HG02840 (cell line): ENCODE measurements around the gene OST4.
A peak's percentile ranks its signal among the peaks of the same experiment; 100 is the strongest.
"Not testable (repeated sequence)": the region's sequence is repeated elsewhere in the genome, so short reads cannot be mapped to it uniquely, and the experiment has no call there.

Experiments used
- ATAC-seq: cut with Tn5 transposase; IDR thresholded peaks from one replicate; pipeline ENCODE4 v1.9.1; 2021; ENCODE audit warnings: mild to moderate bottlenecking, moderate library complexity, moderate number of reproducible peaks; ENCODE audit not compliant: unreplicated experiment, low FRiP score

Gene OST4

DNA sequence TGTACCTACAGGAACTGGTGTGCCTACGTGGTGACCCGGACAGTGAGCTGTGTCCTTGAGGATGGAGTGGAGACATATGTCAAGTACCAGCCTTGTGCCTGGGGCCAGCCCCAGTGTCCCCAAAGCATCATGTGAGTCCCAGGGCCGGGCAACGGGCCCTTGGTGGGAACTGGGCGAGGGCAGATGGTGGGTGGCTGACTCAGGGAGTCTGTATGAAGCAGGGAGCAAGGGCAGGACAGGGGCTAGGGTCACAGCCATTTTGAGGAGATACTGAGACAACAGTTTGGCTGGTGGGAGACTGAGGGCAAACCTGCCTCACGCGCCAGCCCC is 8.7 kb upstream of the OST4 start:
- ATAC-seq: no peak

DNA sequence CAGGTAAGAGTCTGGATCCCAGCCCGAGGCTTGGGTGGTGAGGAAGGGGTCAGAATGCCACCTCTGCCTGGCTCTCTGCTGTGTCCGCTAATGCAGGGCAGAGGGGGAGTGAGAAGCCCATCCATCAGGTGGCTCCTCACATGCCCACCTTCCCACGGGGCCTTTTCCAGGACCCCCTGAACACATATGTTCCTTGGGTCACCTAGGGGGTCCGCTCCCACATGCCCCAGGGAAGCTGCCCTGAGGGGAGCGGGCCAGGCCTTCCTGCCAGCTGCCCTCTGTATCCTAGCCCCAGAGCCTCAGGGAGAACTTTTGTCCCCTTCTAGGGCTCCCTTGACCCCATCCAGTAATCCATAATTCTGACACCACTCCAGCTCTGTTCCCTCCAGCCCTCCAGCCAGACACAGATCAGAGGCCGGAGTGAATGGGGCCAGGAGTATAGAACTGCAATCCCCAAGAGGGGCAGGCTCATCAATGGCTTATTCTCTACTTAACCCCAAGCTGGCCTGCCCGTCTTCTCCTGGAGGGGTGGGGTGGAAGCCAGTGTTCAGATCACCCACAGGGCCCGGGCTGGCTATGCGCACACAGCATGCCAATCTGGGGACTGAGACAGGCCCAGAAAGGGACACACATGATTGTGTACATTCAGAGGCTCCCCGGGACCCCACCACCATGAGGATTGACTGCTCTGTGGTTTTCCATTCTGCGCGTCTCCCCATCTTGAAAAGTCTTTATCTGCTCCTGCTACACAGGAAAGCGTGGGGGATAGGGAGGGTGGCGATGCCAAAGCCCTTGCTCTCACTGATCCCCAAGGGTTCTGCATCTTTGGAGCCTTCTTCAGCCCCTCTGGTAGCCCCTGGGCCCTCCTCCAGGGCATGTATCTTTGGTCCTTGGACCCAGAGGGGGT is 8.0 kb upstream of the OST4 start:
- no peak for ATAC-seq

DNA sequence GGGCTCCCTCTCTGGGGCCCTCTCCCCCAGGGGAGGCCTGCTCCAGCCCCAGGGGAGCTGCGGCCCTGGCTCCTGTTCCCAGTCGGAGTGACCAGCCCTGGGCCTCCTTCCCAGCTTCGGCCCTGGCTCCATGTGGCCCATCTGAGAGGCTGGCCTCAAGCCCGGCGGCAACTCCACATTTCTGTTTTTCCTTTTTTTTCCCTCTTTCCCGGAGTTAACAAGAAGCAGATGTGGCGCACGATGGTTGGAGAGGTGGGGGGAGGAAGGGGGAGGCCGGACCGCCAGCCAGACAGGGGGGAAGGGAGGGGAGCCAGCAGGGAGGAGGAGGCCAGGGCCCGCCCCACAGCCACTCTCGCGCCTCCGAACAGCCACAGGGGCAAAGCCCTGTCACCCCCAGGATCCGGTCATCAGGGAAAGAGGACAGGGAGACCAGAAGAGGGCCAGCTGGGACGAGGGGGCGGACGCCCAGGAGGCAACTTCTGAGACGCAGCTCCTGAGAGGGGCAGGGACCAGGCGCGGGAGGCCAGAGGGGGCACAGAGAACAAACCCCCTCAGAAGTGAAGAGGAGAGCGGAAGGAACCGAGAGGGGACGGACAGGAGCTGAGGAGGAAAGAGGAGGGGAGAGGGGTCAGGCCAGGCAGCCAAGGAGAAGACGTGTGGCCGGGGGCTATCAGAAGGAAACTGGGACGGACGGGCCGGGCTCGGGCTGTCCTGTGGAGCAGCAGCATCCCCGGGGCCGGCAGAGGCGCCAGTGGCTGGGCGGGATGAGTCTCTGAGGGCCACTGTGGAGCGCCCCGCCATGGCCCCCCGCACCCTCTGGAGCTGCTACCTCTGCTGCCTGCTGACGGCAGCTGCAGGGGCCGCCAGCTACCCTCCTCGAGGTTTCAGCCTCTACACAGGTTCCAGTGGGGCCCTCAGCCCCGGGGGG is 7.1 kb upstream of the OST4 start, which contains the start of gene EMILIN1:
EMILIN1 (plus strand) TSS at position 349 of the 928 bp plus-strand sequence; CDS start at position 800, 451 bp downstream.
- ATAC-seq: no peak

DNA sequence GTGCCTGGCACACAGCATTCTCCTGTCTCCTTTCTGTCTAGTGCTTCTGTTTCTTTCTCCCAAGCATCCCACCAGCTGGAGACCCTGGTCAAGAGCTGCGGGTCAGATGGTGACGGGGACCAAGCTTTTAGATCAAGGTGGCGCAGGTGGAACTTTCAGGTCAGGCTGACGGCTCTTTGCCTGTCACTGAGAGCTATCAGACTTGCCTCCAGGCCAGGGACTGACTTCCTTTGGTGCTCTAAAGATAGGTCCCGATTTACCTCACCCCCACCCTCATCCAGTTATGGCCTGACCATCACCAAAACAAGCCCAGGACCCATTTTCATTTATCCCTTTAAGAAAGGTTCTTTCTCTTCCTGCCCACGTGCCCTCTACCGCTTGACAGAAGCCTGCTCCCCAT is 5.8 kb upstream of the OST4 start:
- no peak for ATAC-seq

DNA sequence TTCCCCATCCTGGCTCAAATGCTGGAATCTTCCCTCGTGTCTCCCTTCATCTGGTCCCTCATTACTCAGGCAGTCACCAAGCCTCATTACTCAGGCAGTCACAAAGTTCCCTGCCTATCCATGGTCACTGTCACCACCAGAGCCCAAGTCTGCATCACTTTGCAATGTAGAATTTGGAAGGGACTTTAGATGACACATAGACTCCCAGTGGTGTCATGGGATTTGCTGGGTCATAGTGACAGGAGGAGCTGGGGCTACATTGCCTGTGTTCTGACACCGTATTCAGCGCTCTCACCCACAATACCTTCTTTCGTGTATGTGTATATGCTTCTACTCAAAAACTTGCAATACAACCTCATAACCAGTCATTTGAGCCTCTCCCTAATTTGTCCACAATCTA is 4.9 kb upstream of the OST4 start:
- ATAC-seq: no peak

DNA sequence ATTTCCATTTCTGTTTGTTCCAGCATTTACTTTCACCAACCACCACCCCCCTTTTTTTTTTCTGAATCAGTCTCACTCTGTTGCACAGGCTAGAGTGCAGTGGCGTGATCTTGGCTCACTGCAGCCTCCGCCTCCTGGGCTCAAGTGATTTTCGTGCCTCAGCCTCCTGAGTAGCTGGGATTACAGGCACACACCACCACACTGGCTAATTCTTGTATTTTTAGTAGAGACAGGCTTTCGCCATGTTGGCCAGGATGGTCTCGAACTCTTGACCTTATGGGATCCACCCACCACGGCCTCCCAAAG is 4.1 kb upstream of the OST4 start:
- ATAC-seq: not testable (repeated sequence)

DNA sequence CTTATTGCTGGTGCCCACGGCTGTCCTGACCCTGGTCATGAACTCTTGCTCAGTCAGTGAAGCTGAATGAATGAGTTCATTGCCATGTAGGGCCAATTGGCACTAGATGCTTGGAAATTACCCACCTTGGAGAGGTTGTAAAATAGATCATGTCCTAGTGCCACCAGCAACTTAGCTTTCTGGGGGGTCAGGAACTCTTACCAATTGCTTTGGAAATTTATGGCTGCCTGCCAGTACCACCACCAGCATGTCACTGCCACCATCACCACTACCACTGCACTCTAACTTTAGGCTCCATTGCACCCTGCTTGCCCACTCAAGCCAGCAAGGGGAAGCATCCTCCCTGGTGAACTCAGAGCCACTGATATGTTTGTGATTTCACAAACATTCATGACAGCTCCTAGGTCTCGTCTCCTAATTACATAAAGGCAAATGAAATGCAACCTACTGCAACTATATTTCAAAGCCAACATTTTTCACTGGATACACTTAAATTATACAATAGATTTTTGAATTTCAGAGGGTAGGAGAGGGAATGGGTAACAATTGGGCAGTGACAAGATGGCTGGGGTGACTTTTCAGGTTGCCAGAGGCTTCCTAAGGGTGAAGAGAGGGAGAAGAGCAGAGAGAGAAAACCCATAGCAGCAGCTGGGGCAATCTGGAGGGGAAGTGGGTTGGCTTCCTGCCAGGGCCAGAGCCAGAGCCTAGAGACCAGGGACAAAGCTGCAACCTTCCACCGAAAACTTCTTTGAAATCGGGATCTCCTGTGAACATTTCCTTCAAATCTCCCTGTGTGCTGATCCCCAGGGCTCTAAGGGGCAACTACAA is 3.5 kb upstream of the OST4 start:
- no peak for ATAC-seq

DNA sequence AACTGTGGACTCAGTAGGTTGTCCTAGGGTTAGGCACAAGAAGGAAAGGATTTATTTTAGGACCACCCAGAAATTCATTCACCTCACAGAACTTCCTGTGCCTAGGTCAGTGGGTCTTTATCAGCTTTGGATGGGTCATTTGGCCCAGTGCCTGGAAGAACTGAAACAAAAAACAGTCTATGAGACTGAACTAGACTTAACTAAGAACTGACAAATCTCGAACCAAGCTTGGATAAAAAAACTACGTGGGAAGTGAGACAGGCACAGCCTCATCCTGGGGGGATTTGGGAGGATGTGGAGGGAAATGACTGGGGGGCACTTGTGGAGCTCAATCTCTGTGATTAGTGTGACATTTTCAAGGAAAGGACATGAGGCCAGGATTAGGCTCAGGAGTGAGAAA is 2.3 kb upstream of the OST4 start:
- ATAC-seq: no peak

DNA sequence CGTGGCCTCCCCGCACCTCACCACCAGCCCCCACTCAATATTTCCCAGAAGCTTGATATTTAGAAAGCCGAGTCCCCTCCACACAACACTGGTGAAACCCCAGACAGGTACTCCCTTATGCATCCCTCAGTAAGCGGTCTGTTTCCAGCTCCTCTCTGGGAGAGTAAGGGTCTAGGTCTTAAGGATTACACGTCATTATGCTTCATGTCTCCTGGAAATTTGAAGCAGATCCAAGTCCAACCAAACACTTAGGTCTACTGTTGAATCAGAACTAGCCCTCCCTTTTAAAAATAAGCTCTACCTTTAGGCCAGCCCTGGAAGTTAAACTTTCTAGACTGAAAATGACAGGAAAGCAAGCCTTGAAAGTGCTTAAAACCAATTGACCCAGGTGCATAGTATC is 1.5 kb upstream of the OST4 start:
- ATAC-seq: no peak

DNA sequence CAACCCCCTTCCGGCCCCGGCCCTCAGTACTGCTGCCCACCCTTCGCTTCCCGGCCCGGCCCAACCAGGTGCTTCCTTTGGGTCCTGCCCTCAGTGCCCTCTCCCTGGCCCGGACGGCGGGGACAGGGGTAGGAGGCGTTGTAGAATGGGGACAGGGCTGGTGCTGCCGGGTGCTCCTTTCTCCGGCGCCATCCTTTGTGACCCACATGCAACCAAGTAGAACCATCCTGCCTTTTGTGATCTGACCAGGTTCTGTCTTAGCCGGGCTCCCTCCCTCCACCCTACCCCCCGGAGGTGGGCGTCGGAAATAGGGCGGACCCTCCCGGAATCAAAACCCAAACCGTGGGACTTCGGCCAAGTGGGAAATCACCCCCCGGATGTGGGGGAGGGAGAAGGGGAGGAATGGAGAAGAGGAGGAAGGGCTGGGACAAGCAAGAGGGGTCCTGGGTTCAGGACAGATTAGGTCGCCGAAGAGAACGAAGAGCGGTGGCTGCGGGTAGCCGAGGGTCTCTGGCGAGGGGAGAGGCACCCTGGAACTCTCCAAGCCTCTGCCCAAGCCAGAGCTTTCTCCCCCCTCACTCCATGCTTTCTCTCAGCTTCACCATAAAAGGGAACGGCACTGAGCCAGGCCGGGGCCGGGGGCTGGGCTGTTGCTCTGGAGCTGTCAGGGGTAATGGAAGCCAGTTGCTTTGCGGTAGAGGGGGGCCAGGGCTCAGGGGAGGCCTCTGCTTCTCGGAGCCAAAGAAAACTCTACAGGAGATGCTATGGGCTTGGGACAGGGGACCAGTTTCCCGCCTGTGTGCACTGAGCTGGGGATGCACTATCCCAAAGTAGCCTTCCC is 756 bp upstream of the OST4 start:
- ATAC-seq: peak; percentile 35

DNA sequence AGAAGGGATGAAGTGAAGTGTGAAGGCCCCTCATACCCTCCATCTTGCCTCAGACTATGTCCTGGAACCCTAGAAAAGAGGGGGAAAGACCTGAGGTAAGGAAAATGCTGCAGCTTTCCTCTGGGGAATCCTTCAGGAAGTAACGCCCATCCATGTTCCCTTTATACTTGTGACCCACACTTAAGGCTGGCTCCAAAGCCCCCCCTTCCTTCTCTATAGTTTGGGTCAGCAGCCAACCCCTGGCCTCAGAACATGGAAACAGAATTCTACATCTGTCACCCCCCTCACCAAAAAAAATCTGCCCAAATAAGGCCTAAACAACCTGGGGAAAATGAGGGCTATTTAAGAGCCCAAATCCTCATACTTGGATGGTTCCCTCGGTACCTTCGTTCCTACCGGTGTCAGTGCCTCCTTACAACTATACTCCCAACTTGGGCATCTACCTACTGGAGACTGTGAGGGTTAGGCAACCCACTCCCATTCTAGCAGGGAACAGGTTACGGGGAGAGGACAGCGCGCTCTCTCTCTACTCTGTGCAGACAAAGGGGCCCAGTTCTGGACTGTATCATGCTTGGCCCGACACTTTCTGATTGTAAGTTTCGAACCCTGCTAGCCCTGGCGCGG is 689 bp downstream of the OST4 start:
- ATAC-seq: no peak

DNA sequence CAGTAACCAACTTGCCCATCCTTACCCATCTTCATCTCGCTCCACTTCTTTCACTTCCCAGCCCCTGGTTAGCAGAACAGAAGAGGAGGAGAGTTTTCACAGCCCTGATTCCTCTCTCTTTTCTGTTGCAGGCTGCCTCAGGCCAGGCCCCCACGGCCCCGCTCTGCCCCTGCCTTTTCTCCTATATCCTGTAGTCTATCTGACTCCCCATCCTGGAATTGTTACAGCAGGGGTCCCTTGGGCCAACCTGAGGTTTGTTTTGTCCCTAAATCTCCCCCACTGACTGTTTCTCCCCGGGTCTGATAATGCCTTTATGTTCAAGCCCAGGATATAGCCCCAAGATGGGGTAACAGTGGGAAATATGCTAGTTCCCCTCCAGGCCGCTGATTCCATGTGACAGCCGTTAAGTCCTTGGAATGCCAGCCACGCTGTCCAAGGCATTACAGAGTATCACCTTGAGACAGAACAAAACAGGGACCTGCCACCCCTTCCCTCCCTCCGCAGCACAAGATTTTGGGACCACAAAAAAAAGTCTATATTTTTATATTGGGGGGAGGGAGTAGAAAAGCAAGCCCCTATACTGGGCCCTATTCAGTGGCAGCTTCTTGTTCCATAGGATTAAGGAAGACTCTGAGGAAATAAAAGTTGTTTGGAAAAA is 1.4 kb downstream of the OST4 start:
- no peak for ATAC-seq

DNA sequence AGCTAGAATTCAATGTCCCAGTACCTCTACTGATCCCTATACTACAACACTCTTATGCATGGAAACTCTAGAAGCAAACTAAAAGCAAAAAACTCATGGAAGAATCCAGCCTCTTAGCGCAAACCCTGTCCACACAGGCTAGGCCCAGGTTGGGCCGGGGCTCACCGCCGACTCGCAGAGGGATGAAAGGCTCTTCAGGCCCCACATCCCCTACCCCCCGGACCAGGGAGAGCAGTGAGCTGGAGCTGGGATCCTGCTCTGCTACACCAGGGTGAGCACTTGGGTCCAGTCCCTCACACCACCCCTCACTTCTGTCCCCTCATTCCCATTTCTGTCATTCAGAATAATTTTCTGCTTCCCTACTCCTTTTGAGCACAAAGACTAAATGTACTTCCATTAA is 2.0 kb downstream of the OST4 start:
- no peak for ATAC-seq

DNA sequence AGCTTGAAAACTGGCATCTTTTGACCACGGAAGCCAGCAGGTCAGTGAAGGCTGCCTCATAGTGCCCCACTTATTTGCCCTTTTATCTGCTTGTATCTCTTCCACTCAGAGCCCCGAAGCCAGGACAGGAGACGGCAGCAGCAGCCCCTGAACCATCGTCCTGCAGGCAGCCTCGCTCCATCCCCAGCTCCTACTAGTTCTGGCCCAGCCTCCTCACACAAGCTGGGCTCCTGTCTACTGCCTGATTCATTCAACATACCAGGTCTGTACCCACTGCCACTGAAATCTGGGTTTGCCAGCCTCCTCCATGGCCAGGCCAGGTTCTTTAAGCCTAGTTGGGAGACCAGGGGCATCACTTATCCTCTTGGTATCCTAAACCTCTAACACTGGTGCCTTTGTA is 4.1 kb downstream of the OST4 start:
- no peak for ATAC-seq

DNA sequence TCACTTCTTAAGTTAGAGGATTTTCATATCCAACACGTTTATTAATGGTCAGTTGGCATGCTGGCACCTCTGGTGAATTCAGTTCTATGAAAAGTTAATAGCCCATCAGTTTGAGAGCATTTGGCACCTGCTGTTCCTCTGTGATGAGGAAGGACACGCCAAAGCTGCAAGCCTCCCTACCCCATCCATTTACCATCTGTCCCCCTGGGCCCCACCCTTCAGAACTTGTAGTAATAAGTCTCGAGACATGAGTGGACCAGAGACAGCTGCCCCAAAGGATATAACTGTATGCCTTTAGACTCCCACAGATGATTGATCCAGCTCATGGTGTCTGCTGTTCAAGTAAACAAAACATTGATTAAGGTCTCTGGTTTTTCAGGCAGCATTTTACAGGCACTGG is 6.3 kb downstream of the OST4 start:
- ATAC-seq: no peak

DNA sequence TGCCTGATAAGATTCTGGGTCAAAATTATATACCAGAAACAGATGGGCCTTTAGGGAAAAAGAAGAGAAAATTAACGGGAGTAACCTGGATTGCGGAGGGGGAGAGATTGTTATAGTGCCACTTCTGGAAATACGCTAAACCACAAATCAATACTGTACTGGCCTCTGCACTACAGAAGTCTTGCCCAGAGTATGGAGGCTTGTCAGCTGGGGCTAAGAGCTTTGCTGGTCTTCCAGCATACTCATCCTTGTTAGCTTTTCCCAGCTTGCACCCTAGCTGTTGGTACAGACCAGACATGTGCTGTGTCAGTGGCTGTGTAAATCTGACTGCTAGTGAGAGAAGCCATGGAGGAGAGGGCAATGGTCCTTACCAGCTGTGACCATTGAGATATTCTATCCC is 11.1 kb downstream of the OST4 start:
- no peak for ATAC-seq

DNA sequence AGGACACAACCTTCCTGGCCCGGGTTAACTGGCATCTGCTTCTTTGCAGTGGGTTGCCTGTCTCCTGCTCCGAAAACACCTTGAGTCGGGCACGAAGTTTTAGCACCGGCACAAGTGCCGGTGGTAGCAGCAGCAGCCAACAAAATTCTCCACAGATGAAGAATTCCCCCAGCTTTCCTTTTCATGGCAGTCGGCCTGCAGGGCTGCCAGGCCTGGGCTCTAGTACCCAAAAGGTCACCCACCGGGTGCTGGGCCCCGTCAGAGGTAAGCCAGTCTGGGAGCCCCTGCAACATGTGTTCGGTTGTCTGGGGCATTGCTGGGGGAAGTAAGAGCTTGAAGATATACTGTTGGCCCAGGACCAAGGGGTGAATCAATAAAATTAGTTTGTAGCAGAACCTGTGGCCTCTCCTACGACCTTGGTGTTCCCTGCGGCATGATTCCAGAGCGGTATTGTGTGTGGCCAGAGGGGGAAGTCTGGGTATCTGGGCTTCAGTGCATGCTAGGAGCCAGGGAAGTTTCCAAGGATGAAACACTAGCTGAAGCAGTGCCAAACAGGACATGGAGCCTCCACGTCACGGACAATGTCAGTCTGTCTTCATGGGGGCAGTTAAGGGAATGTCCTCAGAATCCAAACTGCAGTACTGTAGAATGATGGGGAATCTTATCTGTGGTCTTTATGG is 12.2 kb downstream of the OST4 start:
- no peak for ATAC-seq

DNA sequence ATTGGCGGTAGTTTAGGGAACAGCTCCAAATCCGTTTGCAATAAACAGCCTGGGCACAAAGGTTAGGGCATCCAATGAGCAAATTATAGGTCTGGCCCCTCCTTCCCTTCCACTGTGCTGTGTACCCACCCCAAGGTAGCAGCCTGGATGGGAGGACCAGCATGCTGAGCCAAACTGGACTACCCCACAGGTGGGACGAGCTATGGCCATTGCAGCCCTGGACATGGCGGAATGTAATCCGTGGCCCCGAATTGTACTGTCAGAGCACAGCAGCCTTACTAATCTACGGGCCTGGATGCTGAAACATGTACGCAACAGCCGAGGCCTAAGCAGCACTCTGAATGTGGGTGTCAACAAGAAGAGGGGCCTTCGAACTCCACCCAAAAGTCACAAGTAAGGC is 13.2 kb downstream of the OST4 start:
- no peak for ATAC-seq
